Chondrocyte (in vitro differentiated cells): ENCODE measurements around the gene PEX10. TPM values are rescaled to one million over a fixed set of nuclear protein-coding genes. Genes with fewer than 3 reads are reported as not detected.

Source experiments
- DNase-seq: peaks from one replicate; pipeline ENCODE4 v3.0.0; 2021; ENCODE audit warnings: mixed read lengths, low spot score
- H3K27ac Mint-ChIP-seq: one replicate; pipeline ENCODE4 v1.8.0; 2021; ENCODE audit warnings: mild to moderate bottlenecking, moderate library complexity, mixed read lengths; ENCODE audit not compliant: unreplicated experiment
- H3K27me3 Mint-ChIP-seq: 2 replicates; pipeline ENCODE4 v1.8.0; 2021; ENCODE audit warnings: low read depth, mixed read lengths
- H3K36me3 Mint-ChIP-seq: 2 replicates; pipeline ENCODE4 v1.8.0; 2021; ENCODE audit warnings: low read depth, mixed read lengths
- H3K4me1 Mint-ChIP-seq: 2 replicates; pipeline ENCODE4 v1.8.0; 2021; ENCODE audit warnings: low read depth, mild to moderate bottlenecking, mixed read lengths
- H3K4me3 Mint-ChIP-seq: one replicate; pipeline ENCODE4 v1.8.0; 2021; ENCODE audit warnings: mild to moderate bottlenecking, moderate library complexity, mixed read lengths; ENCODE audit not compliant: unreplicated experiment
- H3K9me3 Mint-ChIP-seq: 2 replicates; pipeline ENCODE4 v1.8.0; 2021; ENCODE audit warnings: low read depth, mixed read lengths
- total RNA-seq: library from RNA; stranded (reverse); gene quantifications from 3 replicates; pipeline ENCODE4 v1.2.1, GENCODE V29; 2021
- TF ChIP-seq, protein P1 (sequence below): fragments of 200-600 bp; sonication (generic); IDR thresholded peaks from 2 replicates; pipeline ENCODE4 v1.5.0; 2021; ENCODE audit warnings: antibody characterized with exemption, mild to moderate bottlenecking, moderate library complexity

PEX10 gene
- total RNA-seq, 1 donor from 2014 or later: 23.4 TPM

DNA sequence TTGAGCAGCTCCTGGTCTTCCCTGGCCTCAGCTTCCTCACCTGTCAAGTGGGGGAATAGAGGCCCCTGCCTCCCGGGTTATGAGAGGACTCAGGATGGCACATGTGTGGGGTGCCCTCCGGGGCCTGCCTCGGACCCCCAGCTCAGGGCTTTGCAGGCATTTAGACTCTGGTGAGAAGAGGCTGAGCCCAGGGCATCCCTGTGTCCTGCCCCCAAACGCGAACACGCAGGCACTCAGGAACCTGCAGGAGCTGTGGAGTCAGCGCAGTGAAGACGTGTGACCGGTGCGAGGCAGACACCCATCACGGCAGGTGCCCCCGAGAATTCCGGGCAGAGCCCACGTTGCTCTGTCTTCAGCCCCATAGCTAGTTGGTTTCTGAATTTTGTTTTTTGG lies 5.5 kb upstream of the PEX10 start:
- Mint-ChIP-seq H3K27me3 (peaks cover 12% of the 10 kb centered on the region), H3K36me3 (no peaks in the 10 kb centered on the region), H3K27ac (no peak overlapping the region), H3K9me3 (no peaks in the 10 kb centered on the region), H3K4me3 (no peak overlapping the region), H3K4me1 (peaks cover 8% of the 10 kb centered on the region)
- DNase-seq: no peak
- TF ChIP-seq, protein P1, sequence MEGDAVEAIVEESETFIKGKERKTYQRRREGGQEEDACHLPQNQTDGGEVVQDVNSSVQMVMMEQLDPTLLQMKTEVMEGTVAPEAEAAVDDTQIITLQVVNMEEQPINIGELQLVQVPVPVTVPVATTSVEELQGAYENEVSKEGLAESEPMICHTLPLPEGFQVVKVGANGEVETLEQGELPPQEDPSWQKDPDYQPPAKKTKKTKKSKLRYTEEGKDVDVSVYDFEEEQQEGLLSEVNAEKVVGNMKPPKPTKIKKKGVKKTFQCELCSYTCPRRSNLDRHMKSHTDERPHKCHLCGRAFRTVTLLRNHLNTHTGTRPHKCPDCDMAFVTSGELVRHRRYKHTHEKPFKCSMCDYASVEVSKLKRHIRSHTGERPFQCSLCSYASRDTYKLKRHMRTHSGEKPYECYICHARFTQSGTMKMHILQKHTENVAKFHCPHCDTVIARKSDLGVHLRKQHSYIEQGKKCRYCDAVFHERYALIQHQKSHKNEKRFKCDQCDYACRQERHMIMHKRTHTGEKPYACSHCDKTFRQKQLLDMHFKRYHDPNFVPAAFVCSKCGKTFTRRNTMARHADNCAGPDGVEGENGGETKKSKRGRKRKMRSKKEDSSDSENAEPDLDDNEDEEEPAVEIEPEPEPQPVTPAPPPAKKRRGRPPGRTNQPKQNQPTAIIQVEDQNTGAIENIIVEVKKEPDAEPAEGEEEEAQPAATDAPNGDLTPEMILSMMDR: no peak

DNA sequence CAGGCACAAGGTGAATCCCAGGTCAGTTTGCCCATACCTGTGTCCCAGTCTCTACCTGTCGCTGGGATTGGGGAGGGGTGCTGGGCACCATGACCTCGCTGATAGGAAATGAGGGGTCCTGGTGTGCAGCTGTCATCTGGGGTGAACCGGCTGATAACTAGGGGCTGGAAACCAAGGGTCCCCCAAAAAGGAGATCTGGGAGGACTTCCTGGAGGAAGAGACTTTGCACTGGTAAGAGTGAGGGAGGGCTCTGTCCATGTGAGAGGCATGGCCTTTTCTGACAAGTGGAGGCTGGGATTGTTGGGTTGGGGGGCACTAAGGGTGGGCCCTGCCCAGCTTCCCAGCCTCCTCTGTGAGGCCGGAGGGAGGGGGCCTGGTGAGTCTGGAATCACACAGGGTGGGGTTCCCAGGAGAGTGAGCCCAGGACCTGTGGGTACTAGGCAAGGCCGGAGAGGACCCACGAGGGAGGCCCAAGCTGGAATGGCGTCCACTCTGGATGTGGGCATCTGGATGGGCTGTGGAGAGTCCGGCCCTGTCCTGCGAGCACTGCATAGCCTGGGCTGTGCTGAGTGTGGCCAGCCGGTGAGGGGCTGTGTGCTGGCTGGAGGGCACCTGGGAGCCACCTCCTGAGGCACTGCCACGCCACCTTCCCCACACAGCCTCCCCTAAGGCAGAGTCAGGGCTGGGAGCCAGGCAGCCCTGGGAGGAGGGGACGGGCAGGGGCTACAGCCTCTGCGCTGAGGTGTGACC lies 4.9 kb upstream of the PEX10 start:
- peaks cover 8% of the 10 kb centered on the region for H3K4me1 Mint-ChIP-seq
- TF ChIP-seq, protein P1: no peak
- no peak overlapping the region for H3K4me3 Mint-ChIP-seq
- H3K27ac Mint-ChIP-seq: no peak overlapping the region
- no peak for DNase-seq
- no peaks in the 10 kb centered on the region for H3K36me3 Mint-ChIP-seq
- H3K27me3 Mint-ChIP-seq: peaks cover 12% of the 10 kb centered on the region
- H3K9me3 Mint-ChIP-seq: no peaks in the 10 kb centered on the region

- H3K27me3 Mint-ChIP-seq: peaks cover 10% of the 10 kb centered on the region
- H3K27ac Mint-ChIP-seq: no peak overlapping the region
- H3K4me3 Mint-ChIP-seq: no peak overlapping the region
- no peaks in the 10 kb centered on the region for H3K36me3 Mint-ChIP-seq
- no peak for DNase-seq
- H3K9me3 Mint-ChIP-seq: no peaks in the 10 kb centered on the region
- peaks cover 12% of the 10 kb centered on the region for H3K4me1 Mint-ChIP-seq
- TF ChIP-seq, protein P1: no peak
Measured at GRCh38 chr1:2416403-2416802, 4.0 kb upstream of the PEX10 start.

- no peak for DNase-seq
- H3K36me3 Mint-ChIP-seq: no peaks in the 10 kb centered on the region
- H3K4me3 Mint-ChIP-seq: no peak overlapping the region
- TF ChIP-seq, protein P1: no peak
- H3K9me3 Mint-ChIP-seq: no peaks in the 10 kb centered on the region
- H3K27me3 Mint-ChIP-seq: peaks cover 10% of the 10 kb centered on the region
- peaks cover 15% of the 10 kb centered on the region for H3K4me1 Mint-ChIP-seq
- no peak overlapping the region for H3K27ac Mint-ChIP-seq
Measured at GRCh38 chr1:2415801-2416208, 3.4 kb upstream of the PEX10 start.

DNA sequence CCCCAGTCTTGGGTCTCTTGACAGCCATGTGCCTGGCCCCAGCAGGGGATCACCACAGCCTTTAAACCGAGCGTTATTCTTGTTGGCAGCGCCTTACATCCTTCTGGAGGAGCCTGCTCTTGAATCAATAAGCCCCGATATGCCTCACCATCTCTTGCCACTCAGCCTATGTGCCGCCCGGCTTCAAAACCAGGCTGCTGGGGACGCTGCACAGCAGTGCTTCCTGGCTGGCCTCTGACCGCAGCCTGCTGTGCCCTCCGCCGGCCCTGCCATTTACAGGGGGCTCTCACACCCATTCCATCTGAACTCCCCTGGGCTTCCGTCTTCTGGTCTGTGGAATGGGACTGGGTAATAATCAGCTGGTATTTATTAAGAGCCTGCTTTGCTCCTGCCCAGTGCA lies 3.0 kb upstream of the PEX10 start:
- no peaks in the 10 kb centered on the region for H3K9me3 Mint-ChIP-seq
- TF ChIP-seq, protein P1: no peak
- no peak overlapping the region for H3K27ac Mint-ChIP-seq
- no peak overlapping the region for H3K4me3 Mint-ChIP-seq
- no peak for DNase-seq
- H3K4me1 Mint-ChIP-seq: peaks cover 18% of the 10 kb centered on the region
- no peaks in the 10 kb centered on the region for H3K36me3 Mint-ChIP-seq
- peaks cover 10% of the 10 kb centered on the region for H3K27me3 Mint-ChIP-seq
